Karpas-422 (cell line): ENCODE data around the gene MED13L. TPM values are rescaled to one million over a fixed set of nuclear protein-coding genes. Genes with fewer than 3 reads are reported as not detected.

Experiments
- DNase-seq: peaks from one replicate; pipeline ENCODE4 v3.0.0-alpha.2; 2015
- H2AFZ ChIP-seq: fragments of 200-600 bp; sonication (generic); 2 replicates; pipeline ENCODE4 v1.6.1; 2014; ENCODE audit warnings: antibody characterized with exemption, low read length, mixed read lengths
- H3K27ac ChIP-seq: fragments of 200-600 bp; sonication (generic); 2 replicates; pipeline ENCODE4 v1.5.1; 2014; ENCODE audit warnings: mild to moderate bottlenecking, low read length, moderate library complexity
- H3K27me3 ChIP-seq: fragments of 200-600 bp; sonication (generic); 2 replicates; pipeline ENCODE4 v1.6.1; 2014; ENCODE audit warnings: low read length, mixed read lengths
- H3K36me3 ChIP-seq: fragments of 200-600 bp; sonication (generic); 2 replicates; pipeline ENCODE4 v1.6.1; 2014; ENCODE audit warnings: low read length, mixed read lengths; ENCODE audit not compliant: insufficient read depth
- H3K4me1 ChIP-seq: fragments of 200-600 bp; sonication (generic); 2 replicates; pipeline ENCODE4 v1.6.1; 2014; ENCODE audit warnings: mild to moderate bottlenecking, low read length, mixed read lengths
- H3K4me2 ChIP-seq: fragments of 200-600 bp; sonication (generic); 2 replicates; pipeline ENCODE4 v1.6.1; 2014; ENCODE audit warnings: low read length, low read depth, mild to moderate bottlenecking; ENCODE audit not compliant: poor library complexity, severe bottlenecking
- H3K4me3 ChIP-seq: fragments of 200-600 bp; sonication (generic); 2 replicates; pipeline ENCODE4 v1.5.1; 2014; ENCODE audit warnings: mild to moderate bottlenecking, antibody characterized with exemption, low read length, mixed read lengths
- H3K79me2 ChIP-seq: fragments of 200-600 bp; sonication (generic); 2 replicates; pipeline ENCODE4 v1.6.1; 2014; ENCODE audit warnings: mild to moderate bottlenecking, low read length, mixed read lengths
- H3K9ac ChIP-seq: fragments of 200-600 bp; sonication (generic); 2 replicates; pipeline ENCODE4 v1.6.0; 2014; ENCODE audit warnings: low read length
- H3K9me2 ChIP-seq: fragments of 200-600 bp; sonication (generic), shearing (Covaris generic); replicated peaks from 2 replicates; pipeline ENCODE4 v1.6.0; 2014; ENCODE audit warnings: mild to moderate bottlenecking, low read length, moderate library complexity; ENCODE audit not compliant: insufficient read depth
- H3K9me3 ChIP-seq: fragments of 300-700, 200-600 bp; sonication (generic); 2 replicates; pipeline ENCODE4 v1.6.1; 2014; ENCODE audit warnings: low read length, mixed read lengths
- H4K20me1 ChIP-seq: fragments of 200-600 bp; sonication (generic); 2 replicates; pipeline ENCODE4 v1.6.1; 2014; ENCODE audit warnings: mild to moderate bottlenecking, antibody characterized with exemption, low read length, low read depth; ENCODE audit not compliant: insufficient read depth
- total RNA-seq: library from RNA; depleted of rRNA; stranded (reverse); fragments of >200 nt; shearing (Covaris generic); gene quantifications from 2 replicates; pipeline ENCODE4 v1.2.3, GENCODE V29; 2014; ENCODE audit warnings: low replicate concordance

The MED13L gene
- total RNA-seq, 1 experiment from 2014 or later = 37.5 TPM

DNA sequence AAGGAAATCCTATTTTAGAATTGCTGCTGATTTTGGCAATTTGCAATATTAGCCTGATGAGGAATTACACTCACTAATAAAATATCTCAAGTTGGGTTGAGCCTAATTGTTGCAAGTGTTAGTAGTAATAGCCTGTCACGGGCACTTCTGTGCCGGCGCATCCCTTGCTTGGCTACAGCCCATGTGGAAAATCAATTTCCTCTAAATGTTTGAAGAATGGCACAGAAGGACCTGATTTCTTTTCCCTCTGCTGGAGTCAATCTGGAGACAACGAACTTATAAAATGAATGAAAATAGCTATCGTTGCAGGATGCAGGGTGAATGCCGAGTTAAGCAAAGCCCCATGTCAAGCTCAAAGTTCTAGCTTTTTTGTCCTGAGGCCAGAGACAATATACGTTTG is 31.2 kb upstream of the MED13L start:
- DNase-seq = no peak
- H4K20me1 ChIP-seq = no peaks in the 10 kb centered on the region
- no peaks in the 10 kb centered on the region for H3K4me1 ChIP-seq
- H3K27me3 ChIP-seq = no peaks in the 10 kb centered on the region; the same call in 1 of the 2 replicates
- H3K36me3 ChIP-seq = no peaks in the 10 kb centered on the region
- no peak overlapping the region for H3K9ac ChIP-seq
- H3K79me2 ChIP-seq = no peaks in the 10 kb centered on the region
- H3K27ac ChIP-seq = no peak overlapping the region
- H3K4me2 ChIP-seq = no peak overlapping the region
- H3K9me3 ChIP-seq = no peaks in the 10 kb centered on the region
- H3K9me2 ChIP-seq = no peaks in the 10 kb centered on the region
- no peak overlapping the region for H3K4me3 ChIP-seq
- no peak overlapping the region for H2AFZ ChIP-seq

DNA sequence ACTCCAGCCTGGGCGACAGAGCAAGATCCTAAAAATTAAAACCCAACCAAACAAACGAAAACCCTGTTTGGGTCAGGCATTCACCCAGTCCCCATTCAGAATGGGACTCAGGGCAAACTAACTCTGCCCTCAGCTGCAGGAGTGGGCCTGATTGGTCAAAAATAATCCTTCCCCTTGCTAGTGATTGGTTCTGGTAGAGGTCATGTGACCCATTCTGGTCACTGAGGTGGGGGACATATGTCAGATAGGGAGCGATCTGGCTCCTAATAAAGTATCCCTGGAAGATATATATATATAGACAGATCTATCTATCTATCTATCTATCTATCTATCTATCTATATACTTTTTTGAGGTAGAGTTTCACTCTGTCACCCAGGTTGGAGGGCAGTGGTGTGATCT is 29.5 kb upstream of the MED13L start:
- Histone ChIP-seq H3K9ac (no peak overlapping the region), H3K4me3 (no peak overlapping the region), H3K36me3 (no peaks in the 10 kb centered on the region), H3K27ac (no peak overlapping the region), H4K20me1 (no peaks in the 10 kb centered on the region), H3K4me1 (no peaks in the 10 kb centered on the region), H3K79me2 (no peaks in the 10 kb centered on the region), H3K27me3 (no peaks in the 10 kb centered on the region; the same call in 1 of the 2 replicates), H2AFZ (no peak overlapping the region), H3K4me2 (no peak overlapping the region), H3K9me3 (no peaks in the 10 kb centered on the region), H3K9me2 (no peaks in the 10 kb centered on the region)
- DNase-seq = no peak

DNA sequence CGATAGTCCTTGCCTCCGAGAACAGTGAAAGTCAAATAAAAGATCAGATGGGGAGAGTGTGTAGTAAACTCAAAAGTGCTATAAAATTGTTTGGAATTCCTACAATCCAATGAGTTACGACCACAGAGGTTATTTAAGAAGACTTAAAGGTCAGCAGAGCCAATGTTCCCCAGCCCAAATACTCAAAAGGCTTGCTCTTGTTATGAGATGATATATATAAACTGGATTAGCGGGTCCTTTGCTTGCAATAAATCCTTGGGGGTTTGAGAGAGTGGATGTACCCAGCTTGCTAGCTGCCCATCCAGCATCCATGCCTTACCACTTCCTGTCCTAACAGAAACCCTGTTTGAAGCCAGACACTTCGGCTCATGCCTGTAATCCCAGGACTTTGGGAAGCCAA is 29.0 kb upstream of the MED13L start:
- H3K9ac ChIP-seq = no peak overlapping the region
- no peak overlapping the region for H3K4me2 ChIP-seq
- no peaks in the 10 kb centered on the region for H4K20me1 ChIP-seq
- no peaks in the 10 kb centered on the region for H3K36me3 ChIP-seq
- H3K4me1 ChIP-seq = peaks cover 4% of the 10 kb centered on the region; the same call in 1 of the 2 replicates
- no peak overlapping the region for H2AFZ ChIP-seq
- H3K4me3 ChIP-seq = no peak overlapping the region
- no peaks in the 10 kb centered on the region for H3K79me2 ChIP-seq
- H3K9me3 ChIP-seq = no peaks in the 10 kb centered on the region
- no peak for DNase-seq
- H3K27me3 ChIP-seq = no peaks in the 10 kb centered on the region; the same call in 1 of the 2 replicates
- no peak overlapping the region for H3K27ac ChIP-seq
- H3K9me2 ChIP-seq = no peaks in the 10 kb centered on the region

DNA sequence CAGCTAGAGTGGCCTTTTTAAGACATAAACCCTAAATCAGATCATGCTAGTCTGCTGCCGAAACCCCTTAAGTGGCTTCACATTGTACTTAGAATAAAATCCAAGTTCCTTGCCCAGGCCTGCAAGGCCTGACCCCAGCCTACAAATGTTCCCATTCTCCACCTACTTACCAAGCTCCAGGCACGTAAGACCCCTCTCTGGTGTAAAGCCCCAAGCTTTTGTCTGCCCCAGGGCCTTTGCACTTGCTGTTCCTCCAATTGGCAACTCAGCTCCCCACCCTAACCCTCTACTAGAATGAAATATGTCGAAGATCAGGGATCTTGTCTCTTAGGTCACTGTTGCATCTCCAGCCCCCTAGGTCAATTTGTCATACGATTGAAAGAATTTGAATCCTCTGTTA is 27.1 kb upstream of the MED13L start:
- Histone ChIP-seq H3K9ac (no peak overlapping the region), H4K20me1 (no peaks in the 10 kb centered on the region), H3K4me2 (no peak overlapping the region), H3K4me3 (no peak overlapping the region), H3K9me3 (no peaks in the 10 kb centered on the region), H3K27me3 (no peaks in the 10 kb centered on the region; the same call in 1 of the 2 replicates), H3K4me1 (peaks cover 5% of the 10 kb centered on the region; the same call in 1 of the 2 replicates), H3K79me2 (no peaks in the 10 kb centered on the region), H3K36me3 (no peaks in the 10 kb centered on the region), H3K9me2 (no peaks in the 10 kb centered on the region), H3K27ac (no peak overlapping the region), H2AFZ (no peak overlapping the region)
- no peak for DNase-seq

DNA sequence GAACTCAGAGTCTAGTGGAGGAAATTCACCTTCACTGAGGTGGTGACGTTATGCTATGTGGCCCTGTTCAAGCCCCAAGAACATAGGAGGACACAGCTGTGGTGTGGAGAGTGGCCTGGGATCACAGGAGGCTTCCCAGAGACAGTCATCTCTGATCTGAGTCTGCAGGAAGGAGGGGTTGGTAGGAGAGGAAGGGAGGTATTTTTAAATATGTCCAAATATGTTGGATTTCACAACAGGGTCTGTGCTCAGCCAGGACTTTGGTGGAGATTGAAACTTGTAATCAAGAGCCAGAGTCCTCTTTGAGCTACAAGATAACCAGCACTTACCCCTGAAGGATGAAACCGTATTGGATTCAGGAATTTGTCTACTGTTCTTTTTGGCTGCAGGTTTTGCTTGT is 26.4 kb upstream of the MED13L start:
- no peak for DNase-seq
- Histone ChIP-seq H4K20me1 (no peaks in the 10 kb centered on the region), H3K9ac (no peak overlapping the region), H2AFZ (no peak overlapping the region), H3K4me3 (no peak overlapping the region), H3K9me2 (no peaks in the 10 kb centered on the region), H3K36me3 (no peaks in the 10 kb centered on the region), H3K4me1 (peaks cover 5% of the 10 kb centered on the region; the same call in 1 of the 2 replicates), H3K27me3 (no peaks in the 10 kb centered on the region), H3K9me3 (no peaks in the 10 kb centered on the region), H3K4me2 (no peak overlapping the region), H3K79me2 (no peaks in the 10 kb centered on the region), H3K27ac (no peak overlapping the region)

DNA sequence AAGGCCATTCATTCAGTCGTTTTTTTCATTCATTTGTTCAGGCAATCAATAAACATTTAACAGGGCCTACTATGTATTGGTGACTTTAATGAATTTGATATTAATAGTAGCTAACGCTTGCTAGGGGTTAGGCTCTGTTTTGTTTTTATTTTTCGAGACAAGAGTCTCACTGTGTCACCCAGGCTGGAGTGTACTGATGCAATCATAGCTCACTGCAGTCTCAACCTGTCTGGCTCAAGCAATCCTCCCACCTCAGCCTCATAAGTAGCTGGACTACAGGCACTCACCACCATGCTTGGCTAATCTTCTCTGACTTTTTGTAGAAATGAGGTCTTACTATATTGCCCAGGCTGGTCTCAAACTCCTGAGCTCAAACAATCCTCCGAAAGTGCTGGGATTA is 25.6 kb upstream of the MED13L start:
- H2AFZ ChIP-seq = no peak overlapping the region
- no peaks in the 10 kb centered on the region for H3K9me2 ChIP-seq
- H3K36me3 ChIP-seq = no peaks in the 10 kb centered on the region
- H3K9me3 ChIP-seq = no peaks in the 10 kb centered on the region
- no peak overlapping the region for H3K27ac ChIP-seq
- no peaks in the 10 kb centered on the region for H3K27me3 ChIP-seq
- no peak overlapping the region for H3K4me2 ChIP-seq
- H3K9ac ChIP-seq = no peak overlapping the region
- no peaks in the 10 kb centered on the region for H4K20me1 ChIP-seq
- H3K79me2 ChIP-seq = no peaks in the 10 kb centered on the region
- no peak overlapping the region for H3K4me3 ChIP-seq
- no peak for DNase-seq
- peaks cover 5% of the 10 kb centered on the region; the same call in 1 of the 2 replicates for H3K4me1 ChIP-seq

DNA sequence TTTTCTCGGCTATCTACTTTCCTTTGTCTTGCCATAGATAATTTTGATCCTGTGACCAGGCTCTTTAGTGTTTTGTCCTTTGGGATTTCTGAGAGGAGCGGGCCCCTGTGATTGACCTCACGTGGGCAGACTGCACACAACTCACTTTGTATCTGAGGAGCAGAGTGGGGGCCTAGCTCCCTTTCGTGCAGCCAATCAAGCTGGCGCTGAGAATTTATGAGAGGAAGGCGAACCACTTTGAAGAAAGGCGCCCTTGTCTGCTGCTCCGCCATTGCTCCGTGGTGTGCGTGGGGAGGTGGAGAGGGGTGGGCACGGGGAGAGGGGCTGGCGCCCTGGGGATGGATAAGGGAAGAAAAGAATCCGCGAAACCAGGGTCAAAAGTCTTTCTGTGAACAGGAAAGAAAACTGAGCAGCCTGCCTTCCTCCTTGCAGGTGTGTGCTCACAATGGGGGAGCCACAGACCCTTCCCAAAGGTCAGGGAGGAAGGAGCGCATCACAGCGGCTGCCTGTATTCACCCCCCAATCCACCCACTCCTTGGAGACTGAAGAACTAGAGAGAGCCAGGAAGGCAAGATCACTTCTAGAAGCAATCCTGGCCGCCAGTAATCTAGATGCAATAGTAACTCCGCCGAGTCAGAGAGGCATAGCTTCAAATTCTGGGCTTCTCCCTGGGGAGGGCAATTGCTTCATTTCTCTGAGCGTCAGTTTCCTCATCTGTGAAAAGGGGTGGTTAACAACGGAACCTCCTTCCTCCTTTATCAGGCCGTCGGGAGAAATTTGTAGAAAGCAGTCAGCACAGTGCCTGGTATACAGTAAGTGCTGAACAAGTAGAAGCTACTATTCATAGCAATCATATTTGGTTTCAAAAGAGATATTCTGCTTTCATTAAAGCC is 24.9 kb upstream of the MED13L start:
- no peak overlapping the region for H2AFZ ChIP-seq
- no peaks in the 10 kb centered on the region for H3K9me3 ChIP-seq
- no peak overlapping the region for H3K4me3 ChIP-seq
- H3K4me2 ChIP-seq = no peak overlapping the region
- DNase-seq = no peak
- no peak overlapping the region for H3K27ac ChIP-seq
- H3K79me2 ChIP-seq = no peaks in the 10 kb centered on the region
- no peak overlapping the region for H3K9ac ChIP-seq
- no peaks in the 10 kb centered on the region for H3K36me3 ChIP-seq
- peaks cover 5% of the 10 kb centered on the region; the same call in 1 of the 2 replicates for H3K4me1 ChIP-seq
- no peaks in the 10 kb centered on the region for H3K9me2 ChIP-seq
- no peaks in the 10 kb centered on the region for H4K20me1 ChIP-seq
- H3K27me3 ChIP-seq = no peaks in the 10 kb centered on the region

DNA sequence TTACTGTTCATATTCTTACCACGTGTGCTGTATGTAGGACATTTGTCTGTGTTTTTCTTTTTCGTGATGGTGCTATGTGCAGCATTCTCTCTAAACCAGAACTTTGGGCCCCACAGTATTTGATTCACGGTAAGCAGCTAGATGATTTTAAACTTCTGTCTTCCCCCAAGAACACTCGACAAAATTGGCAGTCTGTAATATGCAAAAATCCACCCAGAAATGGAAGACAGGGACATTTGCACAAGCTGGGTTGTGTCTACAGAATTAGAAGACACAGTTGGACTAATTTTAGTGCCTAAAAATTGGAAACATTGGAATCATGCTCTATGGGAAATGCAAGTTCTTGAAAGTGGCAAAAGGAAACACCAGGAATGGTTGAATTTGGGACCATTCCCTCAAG is 24.1 kb upstream of the MED13L start:
- H3K4me3 ChIP-seq = no peak overlapping the region
- no peaks in the 10 kb centered on the region for H3K79me2 ChIP-seq
- no peaks in the 10 kb centered on the region for H3K9me2 ChIP-seq
- H3K27me3 ChIP-seq = no peaks in the 10 kb centered on the region
- DNase-seq = no peak
- H4K20me1 ChIP-seq = no peaks in the 10 kb centered on the region
- H3K9ac ChIP-seq = no peak overlapping the region
- H3K4me2 ChIP-seq = no peak overlapping the region
- no peaks in the 10 kb centered on the region for H3K36me3 ChIP-seq
- no peak overlapping the region for H2AFZ ChIP-seq
- H3K4me1 ChIP-seq = peaks cover 5% of the 10 kb centered on the region; the same call in 1 of the 2 replicates
- H3K27ac ChIP-seq = no peak overlapping the region
- H3K9me3 ChIP-seq = no peaks in the 10 kb centered on the region
